H1 (cell line): ENCODE data around the gene BAD. TPM values are rescaled to one million over a fixed set of nuclear protein-coding genes. Genes with fewer than 3 reads are reported as not detected.
A peak's percentile ranks its signal among the peaks of the same experiment; 100 is the strongest.

Experiments used
- CTCF ChIA-PET: fragments of 300-600 bp; sonication (Branson Sonifier 250); formaldehyde crosslinking; loops from one replicate; lab custom pipeline; 2021; ENCODE audit not compliant: partially characterized antibody; lab: Charles Lee
- POLR2A ChIA-PET: fragments of 300-600 bp; sonication (Branson Sonifier 250); formaldehyde crosslinking; loops from one replicate; lab custom pipeline; 2021; ENCODE audit warnings: inconsistent platforms; ENCODE audit not compliant: partially characterized antibody; lab: Charles Lee
- DNase-seq, 2 experiments: peaks; one replicate each; pipeline versions ENCODE4 v3.0.0 to v3.0.0-alpha.2; 2010 to 2022; ENCODE audit warnings: low spot score in 2 of 2, low read depth in 1 of 2, mixed read lengths in 1 of 2
- FAIRE-seq: peaks from 2 replicates; lab custom pipeline; 2011; peaks lifted over from hg19 to GRCh38; lab: Jason Lieb, UNC
- H2AFZ ChIP-seq: 2 replicates; pipeline ENCODE4 v1.8.1; 2012; ENCODE audit warnings: low read length, inconsistent platforms
- H2AK5ac ChIP-seq: 2 replicates; pipeline ENCODE4 v1.6.1; 2013; ENCODE audit warnings: low read depth, low read length
- H2BK120ac ChIP-seq: replicated peaks from 2 replicates; pipeline ENCODE3; 2013; ENCODE audit warnings: low read depth, low read length, inconsistent platforms
- H2BK12ac ChIP-seq: 2 replicates; pipeline ENCODE4 v1.6.1; 2013; ENCODE audit warnings: low read depth, low read length
- H2BK15ac ChIP-seq: 2 replicates; pipeline ENCODE4 v1.6.1; 2013; ENCODE audit warnings: low read length
- H2BK20ac ChIP-seq: 2 replicates; pipeline ENCODE4 v1.6.1; 2013; ENCODE audit warnings: low read length
- H2BK5ac ChIP-seq: 2 replicates; pipeline ENCODE4 v1.6.1; 2013; ENCODE audit warnings: low read depth, low read length
- H3K14ac ChIP-seq: 2 replicates; pipeline ENCODE4 v1.6.1; 2013; ENCODE audit warnings: inconsistent platforms; ENCODE audit not compliant: insufficient read length
- H3K18ac ChIP-seq: 2 replicates; pipeline ENCODE4 v1.6.1; 2013; ENCODE audit warnings: low read length; ENCODE audit errors: extremely low read depth
- H3K23ac ChIP-seq: 2 replicates; pipeline ENCODE4 v1.6.1; 2013; ENCODE audit warnings: inconsistent platforms; ENCODE audit not compliant: insufficient read length
- H3K23me2 ChIP-seq: 2 replicates; pipeline ENCODE4 v1.6.1; 2013; ENCODE audit warnings: low read depth, low read length
- H3K27ac ChIP-seq: 2 replicates; pipeline ENCODE4 v1.6.1; 2011; ENCODE audit warnings: low read depth, low read length, inconsistent platforms
- H3K27me3 ChIP-seq, 4 experiments: replicated peaks in 1 of 4; 1 replicate in 1 of 4; 2 replicates in 3 of 4; pipeline versions ENCODE4 v1.6.1 to v1.8.1; 2011 to 2013; ENCODE audit warnings: low read length in 3 of 4, mild to moderate bottlenecking in 3 of 4, inconsistent platforms in 2 of 4, mixed read lengths in 2 of 4, moderate library complexity in 1 of 4; ENCODE audit not compliant: control insufficient read depth in 3 of 4, insufficient read depth in 3 of 4; ENCODE audit errors: extremely low read depth in 1 of 4
- H3K36me3 ChIP-seq, 4 experiments: 2 replicates each; pipeline versions ENCODE4 v1.6.1 to v1.8.1; 2011 to 2013; ENCODE audit warnings: mild to moderate bottlenecking in 4 of 4, low read length in 3 of 4, moderate library complexity in 2 of 4, control low read depth in 1 of 4, inconsistent platforms in 1 of 4; ENCODE audit not compliant: insufficient read depth in 4 of 4, control insufficient read depth in 2 of 4
- H3K4ac ChIP-seq: replicated peaks from 2 replicates; pipeline ENCODE3; 2013; ENCODE audit warnings: low read length, low read depth, mixed read lengths, inconsistent platforms; ENCODE audit not compliant: insufficient read length
- H3K4me1 ChIP-seq, 4 experiments: replicated peaks in 1 of 4; 1 replicate in 1 of 4; 2 replicates in 3 of 4; pipeline versions ENCODE4 v1.6.1 to v1.8.1; 2011 to 2013; ENCODE audit warnings: low read length in 3 of 4, inconsistent platforms in 2 of 4, mixed read lengths in 1 of 4; ENCODE audit not compliant: insufficient read depth in 4 of 4, control insufficient read depth in 3 of 4
- H3K4me2 ChIP-seq, 2 experiments: 2 replicates each; pipeline versions ENCODE4 v1.6.1 to v1.8.1; 2011 to 2013; ENCODE audit warnings: low read depth in 2 of 2, low read length in 2 of 2, control low read depth in 1 of 2, inconsistent platforms in 1 of 2, mild to moderate bottlenecking in 1 of 2; ENCODE audit not compliant: insufficient read depth in 1 of 2
- H3K4me3 ChIP-seq, 4 experiments: fragments of 200-600, 300-600 bp in 1 of 4; sonication (generic), shearing (Covaris generic), sonication (Bioruptor Twin) in 1 of 4; 2 replicates each; pipeline versions ENCODE4 v1.5.1 to v1.8.1; 2011 to 2016; ENCODE audit warnings: low read length in 4 of 4, low read depth in 3 of 4, control low read depth in 2 of 4, inconsistent platforms in 2 of 4, mild to moderate bottlenecking in 2 of 4, mixed read lengths in 1 of 4, moderate library complexity in 1 of 4; ENCODE audit not compliant: insufficient read depth in 2 of 4; ENCODE audit errors: extremely low read depth in 1 of 4
- H3K56ac ChIP-seq: replicated peaks from 2 replicates; pipeline ENCODE3; 2013; ENCODE audit warnings: low read depth, mild to moderate bottlenecking, mixed read lengths, low read length, inconsistent platforms; ENCODE audit not compliant: insufficient read length
- H3K79me1 ChIP-seq: 2 replicates; pipeline ENCODE4 v1.6.1; 2013; ENCODE audit warnings: low read depth, low read length, control low read depth
- H3K79me2 ChIP-seq, 2 experiments: 2 replicates each; pipeline versions ENCODE4 v1.6.1 to v1.8.1; 2012 to 2013; ENCODE audit warnings: low read length in 2 of 2, mild to moderate bottlenecking in 2 of 2, inconsistent platforms in 1 of 2; ENCODE audit not compliant: insufficient read depth in 2 of 2, control insufficient read depth in 1 of 2
- H3K9ac ChIP-seq, 4 experiments: replicated peaks in 1 of 4; 1 replicate in 1 of 4; 2 replicates in 3 of 4; pipeline versions ENCODE4 v1.6.1 to v1.8.1; 2011 to 2013; ENCODE audit warnings: low read depth in 3 of 4, low read length in 3 of 4, control low read depth in 2 of 4, mild to moderate bottlenecking in 2 of 4, moderate library complexity in 2 of 4, inconsistent platforms in 1 of 4; ENCODE audit errors: extremely low read depth in 1 of 4
- H3K9me3 ChIP-seq, 2 experiments: 2 replicates each; pipeline versions ENCODE4 v1.6.1 to v1.8.1; 2012 to 2013; ENCODE audit warnings: mild to moderate bottlenecking in 2 of 2, moderate library complexity in 2 of 2, control low read depth in 1 of 2, inconsistent platforms in 1 of 2, low read depth in 1 of 2, low read length in 1 of 2, mixed read lengths in 1 of 2; ENCODE audit not compliant: insufficient read depth in 2 of 2
- H4K20me1 ChIP-seq, 2 experiments: replicated peaks in 1 of 2; 2 replicates each; pipeline versions ENCODE3 to v1.8.1; 2011 to 2013; ENCODE audit warnings: inconsistent platforms in 2 of 2, low read length in 2 of 2, mild to moderate bottlenecking in 1 of 2; ENCODE audit not compliant: insufficient read depth in 2 of 2, control insufficient read depth in 1 of 2
- H4K5ac ChIP-seq: 2 replicates; pipeline ENCODE4 v1.6.1; 2013; ENCODE audit warnings: low read length, low read depth, mixed read lengths, inconsistent platforms; ENCODE audit not compliant: insufficient read length
- H4K8ac ChIP-seq: 2 replicates; pipeline ENCODE4 v1.8.0; 2013; ENCODE audit warnings: mild to moderate bottlenecking, moderate library complexity, low read length, inconsistent platforms; ENCODE audit not compliant: insufficient read depth; ENCODE audit errors: extremely low read depth
- H4K91ac ChIP-seq: replicated peaks from 2 replicates; pipeline ENCODE3; 2013; ENCODE audit warnings: low read length, mixed read lengths, inconsistent platforms; ENCODE audit not compliant: insufficient read length
- ASH2L ChIP-seq: fragments of 200-600, 300-600 bp; sonication (generic); IDR thresholded peaks from one replicate; pipeline ENCODE4 v1.7.1; 2017; ENCODE audit warnings: low read length
- EZH2 ChIP-seq: fragments of 200-600 bp; sonication (generic); IDR thresholded peaks from 2 replicates; pipeline ENCODE4 v1.7.1; 2012; ENCODE audit warnings: low read depth, mild to moderate bottlenecking, moderate library complexity, low read length, inconsistent platforms; ENCODE audit not compliant: severe bottlenecking
- KDM5A ChIP-seq: fragments of 200-600 bp; IDR thresholded peaks from 2 replicates; pipeline ENCODE4 v1.7.1; 2012; ENCODE audit warnings: mild to moderate bottlenecking, low read length, inconsistent platforms, mixed read lengths
- MAX ChIP-seq: IDR thresholded peaks from 2 replicates; pipeline ENCODE4 v1.6.1; 2012; ENCODE audit warnings: inconsistent platforms
- NANOG ChIP-seq: IDR thresholded peaks from 2 replicates; pipeline ENCODE4 v1.6.1; 2011; ENCODE audit warnings: low read length, low read depth, mild to moderate bottlenecking, inconsistent platforms; ENCODE audit not compliant: insufficient read depth, poor library complexity, severe bottlenecking
- POU5F1 ChIP-seq: IDR thresholded peaks from 2 replicates; pipeline ENCODE4 v1.6.1; 2011; ENCODE audit warnings: low read depth, mild to moderate bottlenecking, low read length, moderate library complexity
- RBBP5 ChIP-seq: IDR thresholded peaks from 2 replicates; pipeline ENCODE4 v1.7.1; 2012; ENCODE audit warnings: low read depth, mild to moderate bottlenecking, inconsistent platforms, low read length, moderate library complexity, borderline replicate concordance
- SIN3A ChIP-seq, 2 experiments: IDR thresholded peaks in 1 of 2; conservative IDR thresholded peaks in 1 of 2; 2 replicates each; pipeline ENCODE4 v1.6.1; 2011 to 2012; ENCODE audit warnings: low read length in 2 of 2, improper control_type of control experiment in 1 of 2, low read depth in 1 of 2, mild to moderate bottlenecking in 1 of 2
- TAF1 ChIP-seq: IDR thresholded peaks from 2 replicates; pipeline ENCODE4 v1.6.1; 2011; ENCODE audit warnings: mild to moderate bottlenecking, low read depth, low read length
- TEAD4 ChIP-seq: IDR thresholded peaks from 2 replicates; pipeline ENCODE4 v1.6.1; 2012; ENCODE audit warnings: low read depth, low read length, inconsistent platforms, mixed read lengths
- WGBS, 2 experiments: shearing (Covaris generic) in 1 of 2; methylation state at CpG; one replicate each; pipeline versions ENCODE4 v1.1.6 to v1.1.7; 2013 to 2015; ENCODE audit warnings: low lambda C conversion rate in 2 of 2, mixed read lengths in 2 of 2, inconsistent platforms in 1 of 2, low coverage in 1 of 2, missing lambda C conversion rate in 1 of 2; ENCODE audit not compliant: insufficient replicate concordance in 2 of 2, insufficient coverage in 1 of 2, insufficient read length in 1 of 2; ENCODE audit errors: extremely low coverage in 1 of 2, missing lambda C conversion rate in 1 of 2; 5-methylcytosine and 5-hydroxymethylcytosine counted together
- polyA plus RNA-seq, 7 experiments: library from polyadenylated mRNA; depleted of rRNA in 3 of 7; stranded (reverse) in 5 of 7; unstranded in 2 of 7; fragments of >200 nt in 5 of 7; fragments of 200-250 nt in 2 of 7; gene quantifications; 1 replicate in 5 of 7; 2 replicates in 1 of 7; 4 replicates in 1 of 7; pipeline versions ENCODE4 v1.2.1 to v1.2.3, GENCODE V29; 2011 to 2013; ENCODE audit warnings: missing spikeins in 2 of 7, mixed read lengths in 2 of 7
- total RNA-seq: library from RNA; stranded (reverse); fragmentation: NEBNext Ultra II Directional; extraction: Animal tissue kit (Norgen Biotek cat#: 25700); gene quantifications from 2 replicates; pipeline ENCODE4 v1.2.1, GENCODE V29; 2021

The BAD gene
- total and polyA plus RNA-seq, 2 of the 8 experiments (the other 6 are each of a cell fraction or from before 2014, with no cell fraction given): 23.1 to 33.7 TPM

- POLR2A ChIA-PET: interaction anchor here (0.7 to 13.1 kb wide), 18 partner anchors 11 to 331 kb away, joined by 3 to 352 read pairs (median 4); partner anchors contain the start of genes BAD, DNAJC4, ESRRA and FERMT3
- H3K79me2 ChIP-seq: peaks cover 6 to 27% of the 10 kb centered on the region in 2 experiments; a peak in 3 of 4 replicates
- peaks cover 20% of the 10 kb centered on the region for H3K23me2 ChIP-seq
- H3K14ac ChIP-seq: no peak overlapping the region
- 40% methylated on average over 31 of the region's 31 CpGs; no CpG with 5 or more reads in 1 of the 2 experiments for WGBS, 2 experiments
- H4K20me1 ChIP-seq: peaks cover 2 to 17% of the 10 kb centered on the region in 2 experiments
- peak overlapping the region; percentile 18 for H2BK120ac ChIP-seq
- H3K9me3 ChIP-seq: no peaks in the 10 kb centered on the region
- H3K79me1 ChIP-seq: peaks cover 6% of the 10 kb centered on the region
- H2AK5ac ChIP-seq: peak overlapping the region; percentile 32; the same call in 1 of the 2 replicates
- H3K4me1 ChIP-seq: peaks cover 0 to 45% (median 36%) of the 10 kb centered on the region in 4 experiments; a peak in 6 of 7 replicates
- peaks cover 0 to 17% (median 4%) of the 10 kb centered on the region in 4 experiments; a peak in 4 of 8 replicates for H3K36me3 ChIP-seq
- H3K4me2 ChIP-seq: peak overlapping the region; percentile 73 to 99
- peak overlapping the region; percentile 88; the same call in 1 of the 2 replicates for H2BK5ac ChIP-seq
- peak overlapping the region; percentile 12 for H4K5ac ChIP-seq
- CTCF ChIA-PET: interaction anchor here (0.8 to 10.0 kb wide), 11 partner anchors 14 to 1007 kb away, joined by 3 to 102 read pairs (median 5); partner anchors contain the start of genes CATSPERZ, ESRRA, FERMT3 and NUDT22
- H4K91ac ChIP-seq: peak overlapping the region; percentile 54
- no peak for FAIRE-seq
- H3K27me3 ChIP-seq: no peaks in the 10 kb centered on the region
- H3K9ac ChIP-seq: no peak overlapping the region
- peak overlapping the region; percentile 82; the same call in 1 of the 2 replicates for H2BK12ac ChIP-seq
- DNase-seq: no peak
- peak overlapping the region; percentile 95 for H2BK15ac ChIP-seq
- peak overlapping the region; percentile 62 for H3K18ac ChIP-seq
- H3K27ac ChIP-seq: no peak overlapping the region
- H2AFZ ChIP-seq: no peak overlapping the region
- peak overlapping the region; percentile 56 to 83 (median 70); a peak in 7 of 8 replicates for H3K4me3 ChIP-seq
- H4K8ac ChIP-seq: peak overlapping the region; percentile 63; the same call in 1 of the 2 replicates
- H2BK20ac ChIP-seq: 0 out of 2 replicates have a peak overlapping the region, but pooled peaks have one; percentile 16
- H3K23ac ChIP-seq: no peak overlapping the region
- H3K56ac ChIP-seq: peak overlapping the region; percentile 5
- H3K4ac ChIP-seq: peak overlapping the region; percentile 73
- no peak for TF ChIP-seq NANOG
- no peak for TF ChIP-seq TAF1
- no peak for TF ChIP-seq MAX
- no peak for TF ChIP-seq SIN3A (conservative IDR thresholded peaks at IDR 0.05 in 1 of 2, IDR thresholded peaks at IDR 0.05 in 1 of 2; ENCODE audit: low read depth in 1 of 2, low read length in 2 of 2)
- no peak for TF ChIP-seq KDM5A
- no peak for TF ChIP-seq ASH2L
- TF ChIP-seq RBBP5: no peak
- TF ChIP-seq EZH2: no peak
- no peak for TF ChIP-seq POU5F1
- TF ChIP-seq TEAD4: no peak
Measured at GRCh38 chr11:64247729-64248531, 36.5 kb downstream of the BAD start.
